Tibial nerve (tissue), 4 donors: ENCODE data around the gene GNB5. TPM values are rescaled to one million over a fixed set of nuclear protein-coding genes. Genes with fewer than 3 reads are reported as not detected.

Source experiments
- DNase-seq, 2 donors: peaks; one replicate each; pipeline ENCODE4 v3.0.0-alpha.2; 2019; ENCODE audit warnings: low spot score in 2 of 2
- H3K27ac ChIP-seq, 4 donors: fragments of 200-600 bp; sonication (generic) in 3 of 4; one replicate each; pipeline ENCODE4 v1.5.1; 2017 to 2019; ENCODE audit warnings: mild to moderate bottlenecking in 1 of 4
- H3K27me3 ChIP-seq, 2 donors: fragments of 200-600 bp; sonication (generic) in 1 of 2; one replicate each; pipeline versions ENCODE4 v1.5.1 to v1.6.0; 2017 to 2019
- H3K36me3 ChIP-seq, 3 donors: fragments of 200-600 bp; sonication (generic); one replicate each; pipeline ENCODE4 v1.5.1; 2018 to 2019
- H3K4me1 ChIP-seq, 4 donors: fragments of 200-600 bp; sonication (generic) in 3 of 4; one replicate each; pipeline ENCODE4 v1.5.1; 2017 to 2019
- H3K4me3 ChIP-seq, 4 donors: fragments of 200-600 bp; sonication (generic) in 3 of 4; one replicate each; pipeline ENCODE4 v1.5.1; 2017 to 2019; ENCODE audit warnings: mild to moderate bottlenecking in 1 of 4, moderate library complexity in 1 of 4
- H3K9me3 ChIP-seq, 4 donors: fragments of 200-600 bp; sonication (generic) in 3 of 4; one replicate each; pipeline ENCODE4 v1.5.1; 2017 to 2019
- CTCF ChIP-seq, 5 experiments: fragments of 200-600 bp in 3 of 5; fragments of 450-650 bp in 2 of 5; sonication (generic) in 3 of 5; IDR thresholded peaks; one replicate each; pipeline ENCODE4 v1.5.1; 2016 to 2019; ENCODE audit warnings: antibody characterized with exemption in 5 of 5, mild to moderate bottlenecking in 3 of 5, moderate library complexity in 2 of 5
- EP300 ChIP-seq, 2 donors: sonication (generic); formaldehyde crosslinking; IDR thresholded peaks; one replicate each; pipeline ENCODE4 v1.6.1; 2017; ENCODE audit warnings: antibody characterized with exemption in 2 of 2, mild to moderate bottlenecking in 1 of 2
- POLR2A ChIP-seq, 2 donors: fragments of 450-650 bp; IDR thresholded peaks; one replicate each; pipeline ENCODE4 v1.6.1; 2017; ENCODE audit warnings: antibody characterized with exemption in 2 of 2, mild to moderate bottlenecking in 2 of 2, moderate library complexity in 2 of 2
- WGBS, 2 donors: methylation state at CpG; one replicate each; pipeline ENCODE4 v1.1.5; 2018; 5-methylcytosine and 5-hydroxymethylcytosine counted together
- total RNA-seq, 4 donors: library from RNA; depleted of rRNA; stranded (reverse); fragments of >200 nt; gene quantifications; one replicate each; pipeline ENCODE4 v1.1.0, GENCODE V29; 2016

Gene GNB5
- total RNA-seq, 4 donors from 2014 or later: 5.5 to 24.1 (median 16.4) TPM

GRCh38 chr15:52158084-52158765 is 33.0 kb downstream of the GNB5 start:
- Histone ChIP-seq H3K4me3 (no peak overlapping the region), H3K27ac (no peak overlapping the region), H3K36me3 (peaks cover 0 to 2% (median 0%) of the 10 kb centered on the region in 3 donors), H3K27me3 (no peaks in the 10 kb centered on the region), H3K4me1 (no peaks in the 10 kb centered on the region), H3K9me3 (no peaks in the 10 kb centered on the region)
- 77 to 81% methylated on average over 10 of the region's 10 CpGs for WGBS, 2 donors
- TF ChIP-seq POLR2A (IDR thresholded peaks at IDR 0.05) (no peak), CTCF (IDR thresholded peaks at IDR 0.05) (no peak), EP300 (IDR thresholded peaks at IDR 0.05) (no peak)
- no peak for DNase-seq

- H3K4me1 ChIP-seq: no peaks in the 10 kb centered on the region
- WGBS, 2 donors: 75 to 84% methylated on average over 2 of the region's 2 CpGs
- no peak overlapping the region for H3K4me3 ChIP-seq
- H3K27me3 ChIP-seq: no peaks in the 10 kb centered on the region
- no peak overlapping the region for H3K27ac ChIP-seq
- DNase-seq: no peak
- peaks cover 0 to 9% (median 0%) of the 10 kb centered on the region in 3 donors for H3K36me3 ChIP-seq
- TF ChIP-seq POLR2A (IDR thresholded peaks at IDR 0.05) (no peak), CTCF (IDR thresholded peaks at IDR 0.05) (no peak), EP300 (IDR thresholded peaks at IDR 0.05) (no peak)
- H3K9me3 ChIP-seq: no peaks in the 10 kb centered on the region
Measured at GRCh38 chr15:52155878-52156277, 35.3 kb downstream of the GNB5 start.

GRCh38 chr15:52154896-52155865 is 36.0 kb downstream of the GNB5 start:
- TF ChIP-seq CTCF (IDR thresholded peaks at IDR 0.05) (no peak), EP300 (IDR thresholded peaks at IDR 0.05) (no peak), POLR2A (IDR thresholded peaks at IDR 0.05) (no peak)
- WGBS, 2 donors: 87 to 88% methylated on average over 8 of the region's 8 CpGs
- Histone ChIP-seq H3K27ac (no peak overlapping the region), H3K4me3 (no peak overlapping the region), H3K4me1 (no peaks in the 10 kb centered on the region), H3K9me3 (no peaks in the 10 kb centered on the region), H3K27me3 (no peaks in the 10 kb centered on the region), H3K36me3 (peaks cover 0 to 11% (median 0%) of the 10 kb centered on the region in 3 donors)
- DNase-seq: no peak

GRCh38 chr15:52153900-52154895 is 37.0 kb downstream of the GNB5 start:
- Histone ChIP-seq H3K27ac (no peak overlapping the region), H3K4me1 (no peaks in the 10 kb centered on the region), H3K27me3 (no peaks in the 10 kb centered on the region), H3K4me3 (no peak overlapping the region), H3K9me3 (no peaks in the 10 kb centered on the region), H3K36me3 (peaks cover 0 to 21% (median 0%) of the 10 kb centered on the region in 3 donors)
- DNase-seq: no peak
- WGBS, 2 donors: 92 to 96% methylated on average over 12 of the region's 12 CpGs
- TF ChIP-seq EP300 (IDR thresholded peaks at IDR 0.05) (no peak), POLR2A (IDR thresholded peaks at IDR 0.05) (no peak), CTCF (IDR thresholded peaks at IDR 0.05) (no peak)
